Activated CD4-positive, alpha-beta T cell treated with anti-CD3 and anti-CD28 coated beads for 1 hour (primary cell): Measurements from ENCODE around the gene MBD5.

ENCODE experiments used
- DNase-seq: peaks from one replicate; pipeline ENCODE4 v3.0.0-alpha.2; 2020

MBD5 gene

GRCh38 chr2:148350199-148350598 is 329.3 kb downstream of the MBD5 start:
- DNase-seq = no peak

GRCh38 chr2:148351437-148352143 is 330.7 kb downstream of the MBD5 start:
- DNase-seq = no peak

GRCh38 chr2:148358375-148358774 is 337.5 kb downstream of the MBD5 start:
- no peak for DNase-seq

- no peak for DNase-seq
Measured at GRCh38 chr2:148360662-148361061, 339.8 kb downstream of the MBD5 start.

GRCh38 chr2:148362144-148362796 is 341.4 kb downstream of the MBD5 start:
- no peak for DNase-seq

GRCh38 chr2:148375214-148375613 is 354.3 kb downstream of the MBD5 start:
- DNase-seq = no peak

- no peak for DNase-seq
Measured at GRCh38 chr2:148391324-148391723, 370.4 kb downstream of the MBD5 start.

GRCh38 chr2:148402786-148403185 is 381.9 kb downstream of the MBD5 start:
- DNase-seq = no peak

GRCh38 chr2:148410899-148411298 is 390.0 kb downstream of the MBD5 start:
- DNase-seq = no peak

GRCh38 chr2:148416248-148416647 is 395.4 kb downstream of the MBD5 start:
- DNase-seq = no peak

GRCh38 chr2:148430101-148430500 is 409.2 kb downstream of the MBD5 start:
- no peak for DNase-seq

GRCh38 chr2:148447877-148448276 is 427.0 kb downstream of the MBD5 start:
- DNase-seq = no peak

- DNase-seq = no peak
Measured at GRCh38 chr2:148450531-148450930, 429.6 kb downstream of the MBD5 start.

- DNase-seq = no peak
Measured at GRCh38 chr2:148451046-148451445, 430.2 kb downstream of the MBD5 start.

GRCh38 chr2:148455791-148456190 is 434.9 kb downstream of the MBD5 start:
- no peak for DNase-seq

GRCh38 chr2:148458171-148458570 is 437.3 kb downstream of the MBD5 start:
- DNase-seq = no peak

- DNase-seq = no peak
Measured at GRCh38 chr2:148459377-148459778, 438.5 kb downstream of the MBD5 start.

- DNase-seq = no peak
Measured at GRCh38 chr2:148461876-148462275, 441.0 kb downstream of the MBD5 start.

GRCh38 chr2:148475626-148476025 is 454.7 kb downstream of the MBD5 start:
- no peak for DNase-seq

GRCh38 chr2:148479398-148479797 is 458.5 kb downstream of the MBD5 start:
- no peak for DNase-seq

- DNase-seq = no peak
Measured at GRCh38 chr2:148483665-148484064, 462.8 kb downstream of the MBD5 start.

- no peak for DNase-seq
Measured at GRCh38 chr2:148484066-148484465, 463.2 kb downstream of the MBD5 start.

- no peak for DNase-seq
Measured at GRCh38 chr2:148486655-148487054, 465.8 kb downstream of the MBD5 start.

- DNase-seq = no peak
Measured at GRCh38 chr2:148487439-148487838, 466.5 kb downstream of the MBD5 start.
